ENCODE measurements around the gene GSE1. TPM values are rescaled to one million over a fixed set of nuclear protein-coding genes. Genes with fewer than 3 reads are reported as not detected.
A peak's percentile ranks its signal among the peaks of the same experiment; 100 is the strongest.

GSE1 gene
- total and polyA plus RNA-seq, 2 of the 13 experiments (the other 11 are each of a cell fraction or from before 2014, with no cell fraction given), result 16.1 to 31.2 TPM

DNA sequence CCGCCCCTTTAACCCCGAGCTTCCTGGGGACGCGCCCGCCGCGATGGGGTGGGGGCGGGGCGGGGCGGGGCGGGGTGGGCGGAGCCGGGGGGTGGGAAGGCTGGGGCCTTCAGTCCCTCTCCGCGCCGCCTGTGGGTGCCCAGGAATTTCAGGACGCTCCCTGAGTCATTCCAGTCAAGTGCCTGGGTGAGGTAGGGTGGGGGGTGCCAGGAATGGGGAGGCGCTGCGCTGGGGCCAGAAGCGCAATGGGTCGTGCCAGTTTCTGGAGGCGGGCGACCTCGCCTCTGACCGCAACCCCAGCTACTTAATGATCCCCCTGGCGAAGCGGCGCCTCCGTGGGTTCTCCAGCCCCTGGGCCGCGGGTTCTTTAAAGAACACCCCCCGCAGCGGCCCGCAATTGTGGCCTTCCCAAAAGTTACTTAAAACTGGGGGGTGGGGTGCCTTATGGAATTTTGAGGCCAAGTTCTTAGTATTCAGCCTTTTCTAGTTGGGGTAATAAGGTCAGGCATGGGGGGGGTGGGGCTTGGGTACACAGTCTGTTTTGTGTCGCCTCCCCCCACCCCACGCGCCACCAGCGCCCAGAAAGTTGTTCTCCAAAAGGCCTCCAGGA lies 826 bp upstream of the GSE1 start (continued):
- TF ChIP-seq ZNF577 (CRISPR knock-in tag; IDR thresholded peaks at IDR 0.05; ENCODE audit: borderline replicate concordance, low read depth) (no peak), ZNF644 (CRISPR knock-in tag; IDR thresholded peaks at IDR 0.05; ENCODE audit: low read depth) (no peak), ZNF232 (CRISPR knock-in tag; IDR thresholded peaks at IDR 0.05; ENCODE audit: borderline replicate concordance) (no peak), ZNF552 (CRISPR knock-in tag; IDR thresholded peaks at IDR 0.05; ENCODE audit: borderline replicate concordance) (no peak), ZNF547 (CRISPR knock-in tag; IDR thresholded peaks at IDR 0.05) (no peak; the same call in 1 of the 2 replicates), SP5 (CRISPR knock-in tag; IDR thresholded peaks at IDR 0.05; ENCODE audit: borderline replicate concordance, low read depth) (no peak; the same call in 1 of the 2 replicates), ZNF563 (CRISPR knock-in tag; IDR thresholded peaks at IDR 0.05) (peak; percentile 5; the same call in 1 of the 2 replicates), SIX1 (CRISPR knock-in tag; IDR thresholded peaks at IDR 0.05; ENCODE audit: borderline replicate concordance) (no peak), NR2F6 (IDR thresholded peaks at IDR 0.05) (peak; percentile 10), NR2F6 (CRISPR knock-in tag; IDR thresholded peaks at IDR 0.05) (no peak), SKI (IDR thresholded peaks at IDR 0.05; ENCODE audit: partially characterized antibody) (no peak), ZBTB42 (CRISPR knock-in tag; IDR thresholded peaks at IDR 0.05) (peak; percentile 20; the same call in 1 of the 2 replicates), CCAR2 (optimal IDR thresholded peaks at IDR 0.05; ENCODE audit: low read depth, low read length) (no peak), ZNF572 (CRISPR knock-in tag; IDR thresholded peaks at IDR 0.05) (no peak), CBX1 (IDR thresholded peaks at IDR 0.05; ENCODE audit: low read depth) (no peak), PCBP2 (optimal IDR thresholded peaks at IDR 0.05; ENCODE audit: low read depth, low read length, poor library complexity, severe bottlenecking) (no peak), ARID2 (CRISPR knock-in tag; IDR thresholded peaks at IDR 0.05; ENCODE audit: borderline replicate concordance) (no peak), ZNF724P (CRISPR knock-in tag; IDR thresholded peaks at IDR 0.05; ENCODE audit: borderline replicate concordance) (no peak), IKZF4 (CRISPR knock-in tag; IDR thresholded peaks at IDR 0.05; ENCODE audit: borderline replicate concordance, low read depth, not compliant biosample characterization) (no peak), HCFC1 (IDR thresholded peaks at IDR 0.05; ENCODE audit: low read depth, low read length) (no peak), MTA3 (CRISPR knock-in tag; IDR thresholded peaks at IDR 0.05) (no peak)
- TF ChIP-seq, protein P1, sequence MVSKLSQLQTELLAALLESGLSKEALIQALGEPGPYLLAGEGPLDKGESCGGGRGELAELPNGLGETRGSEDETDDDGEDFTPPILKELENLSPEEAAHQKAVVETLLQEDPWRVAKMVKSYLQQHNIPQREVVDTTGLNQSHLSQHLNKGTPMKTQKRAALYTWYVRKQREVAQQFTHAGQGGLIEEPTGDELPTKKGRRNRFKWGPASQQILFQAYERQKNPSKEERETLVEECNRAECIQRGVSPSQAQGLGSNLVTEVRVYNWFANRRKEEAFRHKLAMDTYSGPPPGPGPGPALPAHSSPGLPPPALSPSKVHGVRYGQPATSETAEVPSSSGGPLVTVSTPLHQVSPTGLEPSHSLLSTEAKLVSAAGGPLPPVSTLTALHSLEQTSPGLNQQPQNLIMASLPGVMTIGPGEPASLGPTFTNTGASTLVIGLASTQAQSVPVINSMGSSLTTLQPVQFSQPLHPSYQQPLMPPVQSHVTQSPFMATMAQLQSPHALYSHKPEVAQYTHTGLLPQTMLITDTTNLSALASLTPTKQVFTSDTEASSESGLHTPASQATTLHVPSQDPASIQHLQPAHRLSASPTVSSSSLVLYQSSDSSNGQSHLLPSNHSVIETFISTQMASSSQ (IDR thresholded peaks at IDR 0.05; ENCODE audit: low read depth), result no peak
- TF ChIP-seq, protein P1 (CRISPR knock-in tag; IDR thresholded peaks at IDR 0.05; ENCODE audit: borderline replicate concordance), result no peak
- TF ChIP-seq, protein P2, sequence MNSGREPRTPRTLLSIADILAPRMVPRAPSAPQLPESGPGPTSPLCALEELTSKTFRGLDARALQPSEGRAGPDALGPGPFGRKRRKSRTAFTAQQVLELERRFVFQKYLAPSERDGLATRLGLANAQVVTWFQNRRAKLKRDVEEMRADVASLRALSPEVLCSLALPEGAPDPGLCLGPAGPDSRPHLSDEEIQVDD (CRISPR knock-in tag; IDR thresholded peaks at IDR 0.05; ENCODE audit: borderline replicate concordance), result no peak
- TF ChIP-seq, protein P3, sequence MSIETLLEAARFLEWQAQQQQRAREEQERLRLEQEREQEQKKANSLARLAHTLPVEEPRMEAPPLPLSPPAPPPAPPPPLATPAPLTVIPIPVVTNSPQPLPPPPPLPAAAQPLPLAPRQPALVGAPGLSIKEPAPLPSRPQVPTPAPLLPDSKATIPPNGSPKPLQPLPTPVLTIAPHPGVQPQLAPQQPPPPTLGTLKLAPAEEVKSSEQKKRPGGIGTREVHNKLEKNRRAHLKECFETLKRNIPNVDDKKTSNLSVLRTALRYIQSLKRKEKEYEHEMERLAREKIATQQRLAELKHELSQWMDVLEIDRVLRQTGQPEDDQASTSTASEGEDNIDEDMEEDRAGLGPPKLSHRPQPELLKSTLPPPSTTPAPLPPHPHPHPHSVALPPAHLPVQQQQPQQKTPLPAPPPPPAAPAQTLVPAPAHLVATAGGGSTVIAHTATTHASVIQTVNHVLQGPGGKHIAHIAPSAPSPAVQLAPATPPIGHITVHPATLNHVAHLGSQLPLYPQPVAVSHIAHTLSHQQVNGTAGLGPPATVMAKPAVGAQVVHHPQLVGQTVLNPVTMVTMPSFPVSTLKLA (IDR thresholded peaks at IDR 0.05), result no peak
